ENCODE results near the gene SMAD3. TPM values are rescaled to one million over a fixed set of nuclear protein-coding genes. Genes with fewer than 3 reads are reported as not detected.

SMAD3 gene
- total RNA-seq, 1 donor from 2014 or later = 58.8 TPM

DNA sequence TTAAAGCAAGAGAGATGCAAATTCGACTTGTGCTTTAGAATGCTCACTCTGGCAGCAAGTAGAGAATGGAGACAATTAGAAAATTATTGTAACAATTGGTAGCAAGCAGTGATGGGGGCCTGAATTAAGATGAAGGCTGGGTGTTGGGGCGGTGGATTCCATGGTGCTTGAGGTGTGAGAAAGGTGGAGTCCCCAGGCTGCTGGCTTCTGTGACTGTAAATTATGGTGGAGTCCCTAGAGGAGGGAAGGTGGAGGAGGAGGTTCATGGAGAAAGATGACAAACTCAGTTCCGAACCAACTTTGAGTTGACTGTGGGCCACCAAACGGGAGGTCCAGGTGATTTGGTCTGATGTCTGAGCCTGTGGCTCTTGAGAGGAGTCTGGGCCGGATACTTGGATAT, 10.7 kb upstream of the SMAD3 start:
- no peak for DNase-seq (ENCODE audit: low spot score)
- intact Hi-C loops (cut with DNase I) = no loop called here
- no peak for ATAC-seq

DNA sequence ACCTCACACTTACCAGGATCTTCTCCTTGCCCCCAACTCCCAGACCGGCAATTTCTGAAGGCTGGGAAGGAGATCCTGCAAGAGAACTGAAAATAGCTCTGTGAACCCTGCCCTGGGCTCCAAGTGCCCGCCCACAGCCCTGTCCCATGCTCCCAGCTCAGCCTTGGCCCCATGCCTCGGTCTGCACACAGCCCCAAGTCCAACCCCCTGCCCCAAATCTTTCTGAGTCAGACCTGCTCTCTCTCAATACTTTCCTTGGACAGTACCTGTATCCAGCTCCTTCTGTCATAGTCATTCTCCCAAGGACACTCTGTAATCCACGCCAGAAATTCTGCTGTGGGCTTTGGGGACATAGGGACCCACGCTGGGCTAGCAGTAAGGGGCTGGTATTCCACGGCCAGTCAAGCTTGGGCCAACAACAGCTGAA, 6.3 kb upstream of the SMAD3 start:
- intact Hi-C loops (cut with DNase I) = no loop called here
- ATAC-seq = peak; percentile 65
- DNase-seq (ENCODE audit: low spot score) = no peak

DNA sequence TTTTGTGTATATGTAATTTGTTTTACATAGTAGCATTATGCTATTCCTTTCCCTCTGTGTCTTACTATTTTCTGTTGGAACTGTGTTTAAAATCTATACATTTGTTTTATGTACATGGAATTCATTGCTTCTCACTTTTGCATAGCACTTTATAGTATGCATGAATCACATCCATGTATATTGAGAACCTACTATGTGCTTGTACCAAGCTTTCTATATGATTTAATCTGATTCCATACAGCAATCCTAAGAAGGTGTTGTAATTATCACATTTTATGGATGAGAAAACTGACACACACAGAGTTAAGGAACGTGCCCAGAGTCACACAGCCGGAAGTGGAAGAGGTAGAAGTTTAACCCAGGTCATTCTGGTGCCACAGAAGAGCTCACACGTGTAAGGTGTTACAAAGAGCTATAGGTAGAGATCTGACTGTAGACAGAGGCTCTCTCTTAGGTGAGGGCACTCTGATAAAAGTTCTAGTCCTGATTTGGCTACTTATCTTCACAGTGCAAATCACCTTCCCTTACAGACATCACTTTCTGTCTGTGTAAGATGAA, 3.5 kb upstream of the SMAD3 start:
- intact Hi-C loops (cut with DNase I) = loop anchor here (10.0 kb wide), 1 partner anchor 73 kb away; no protein-coding TSS in a partner anchor
- DNase-seq (ENCODE audit: low spot score) (no peak), ATAC-seq (no peak)

DNA sequence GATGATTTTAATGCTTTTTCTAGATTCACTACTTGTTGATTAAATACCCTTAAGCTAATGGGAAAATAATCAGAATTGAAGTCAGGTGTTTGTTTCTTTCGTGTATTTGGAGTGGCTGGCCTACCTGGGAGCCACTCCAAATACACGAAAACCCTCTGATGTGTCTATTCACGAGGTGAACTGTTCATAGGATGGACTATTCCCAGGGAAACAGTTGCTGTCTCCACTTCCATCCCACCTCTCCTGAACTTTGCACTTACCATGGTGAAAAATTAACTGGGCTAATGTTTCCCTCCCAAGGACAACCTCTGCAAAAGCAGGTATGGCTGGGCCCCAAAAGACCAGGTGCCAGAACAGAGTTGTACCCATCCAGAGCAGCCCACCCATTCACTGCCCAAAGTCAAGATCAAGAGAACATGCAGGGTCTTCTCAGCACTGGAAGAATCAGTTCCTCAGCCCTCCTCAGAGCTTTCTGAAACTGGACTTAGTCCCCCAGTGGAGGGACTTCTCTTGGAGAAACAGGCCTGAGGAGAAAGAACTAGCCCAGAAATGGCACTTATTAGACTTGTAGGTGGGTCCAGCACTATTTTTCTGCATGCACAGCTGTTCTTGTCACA, 2.9 kb upstream of the SMAD3 start:
- intact Hi-C loops (cut with DNase I) = loop anchor here (10.0 kb wide), 1 partner anchor 72 kb away; no protein-coding TSS in a partner anchor
- ATAC-seq = no peak
- no peak for DNase-seq (ENCODE audit: low spot score)

DNA sequence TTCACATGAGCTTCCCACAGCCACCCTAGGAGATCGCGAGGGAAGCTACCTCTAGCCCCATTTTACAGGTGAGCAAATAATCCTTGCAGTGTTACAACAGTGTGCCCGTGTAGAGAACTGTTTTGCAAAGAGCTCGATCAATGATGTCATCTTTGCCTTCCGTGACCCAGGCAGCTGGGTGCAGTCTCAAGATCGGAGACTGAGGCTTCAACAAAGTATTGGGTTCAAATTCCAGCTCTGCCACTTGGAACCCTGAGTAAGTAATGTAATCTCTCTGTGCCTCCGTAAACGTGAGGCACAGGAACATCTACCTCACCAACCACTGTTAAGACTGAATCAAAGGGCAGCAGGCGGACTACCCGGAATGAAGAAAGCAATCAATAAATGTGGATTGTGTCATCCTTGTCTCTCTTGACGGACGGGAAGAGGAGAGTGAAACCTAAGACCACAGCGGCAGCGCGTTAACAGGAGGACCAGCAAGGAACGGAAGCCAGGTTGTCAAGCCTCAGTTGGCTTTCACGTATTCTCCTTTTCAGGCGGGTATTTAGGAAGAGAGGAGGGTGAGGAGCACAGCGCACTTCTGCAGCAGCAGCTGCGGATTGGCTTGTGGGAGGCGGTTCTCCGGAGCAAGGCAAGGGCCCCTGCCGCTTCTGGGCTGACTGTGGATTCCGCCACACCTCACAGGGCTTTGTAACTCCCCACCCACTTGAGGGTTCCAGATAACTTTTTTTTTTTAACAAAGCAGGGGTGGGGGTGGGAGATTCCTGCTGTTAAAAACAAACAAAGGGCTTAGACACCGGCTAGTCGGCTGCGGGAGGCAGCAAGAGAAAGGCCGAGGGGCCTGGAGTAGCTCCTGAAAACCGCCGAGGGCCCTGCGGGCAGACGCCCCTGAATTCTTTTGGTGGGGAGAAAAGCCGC, 1.5 kb upstream of the SMAD3 start:
- ATAC-seq (peak; percentile 22), DNase-seq (ENCODE audit: low spot score) (no peak)
- intact Hi-C loops (cut with DNase I) = loop anchor here (10.0 kb wide), 1 partner anchor 71 kb away; no protein-coding TSS in a partner anchor

DNA sequence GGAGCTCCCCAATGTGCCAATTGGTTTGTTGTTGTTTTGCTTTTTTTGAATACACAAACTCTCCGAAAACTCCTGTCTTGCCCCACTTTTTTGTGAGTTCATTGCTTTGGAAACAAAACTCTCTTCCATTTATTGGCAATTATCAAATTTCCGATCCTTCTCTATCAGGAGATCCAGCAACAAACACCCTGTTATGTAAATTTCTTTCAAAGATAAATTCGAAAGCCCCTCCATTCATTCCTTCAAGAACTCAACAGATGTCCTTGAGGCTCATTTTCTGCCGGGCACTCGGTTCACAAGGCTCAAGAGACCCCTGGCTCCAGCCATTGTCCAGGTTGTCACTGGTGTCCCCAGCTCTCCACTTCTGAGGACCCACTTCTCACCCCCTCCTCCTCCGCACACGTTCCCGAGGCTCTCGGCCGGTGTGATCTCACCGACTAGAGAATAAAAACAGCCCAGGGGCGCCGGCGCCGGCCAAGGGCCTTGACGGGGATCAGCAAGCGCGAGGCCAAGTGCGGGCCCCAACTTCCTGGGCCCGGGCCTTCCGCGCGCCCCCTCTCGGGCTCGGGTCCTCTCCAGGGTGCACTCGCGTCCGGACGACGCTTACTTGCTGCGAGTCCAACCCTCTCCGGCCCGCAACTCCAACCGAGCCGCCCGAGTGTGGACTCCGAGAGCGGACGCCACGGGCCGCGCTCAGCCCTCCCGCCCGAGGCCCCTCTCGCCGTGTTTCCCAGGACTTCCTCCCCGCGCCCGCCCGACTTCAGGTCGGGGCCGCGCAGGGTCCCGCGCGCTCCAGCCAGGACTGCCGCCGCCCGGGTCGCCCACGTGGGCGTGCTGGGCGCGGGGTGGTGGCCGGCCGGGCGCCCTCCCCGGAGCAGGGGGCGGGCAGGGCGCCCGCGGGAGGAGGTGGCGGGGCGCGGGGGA, 533 bp upstream of the SMAD3 start:
- DNase-seq (ENCODE audit: low spot score) = peak; percentile 83
- ATAC-seq = peak; percentile 23
- intact Hi-C loops (cut with DNase I) = loop anchor here (10.0 kb wide), 1 partner anchor 70 kb away; no protein-coding TSS in a partner anchor

DNA sequence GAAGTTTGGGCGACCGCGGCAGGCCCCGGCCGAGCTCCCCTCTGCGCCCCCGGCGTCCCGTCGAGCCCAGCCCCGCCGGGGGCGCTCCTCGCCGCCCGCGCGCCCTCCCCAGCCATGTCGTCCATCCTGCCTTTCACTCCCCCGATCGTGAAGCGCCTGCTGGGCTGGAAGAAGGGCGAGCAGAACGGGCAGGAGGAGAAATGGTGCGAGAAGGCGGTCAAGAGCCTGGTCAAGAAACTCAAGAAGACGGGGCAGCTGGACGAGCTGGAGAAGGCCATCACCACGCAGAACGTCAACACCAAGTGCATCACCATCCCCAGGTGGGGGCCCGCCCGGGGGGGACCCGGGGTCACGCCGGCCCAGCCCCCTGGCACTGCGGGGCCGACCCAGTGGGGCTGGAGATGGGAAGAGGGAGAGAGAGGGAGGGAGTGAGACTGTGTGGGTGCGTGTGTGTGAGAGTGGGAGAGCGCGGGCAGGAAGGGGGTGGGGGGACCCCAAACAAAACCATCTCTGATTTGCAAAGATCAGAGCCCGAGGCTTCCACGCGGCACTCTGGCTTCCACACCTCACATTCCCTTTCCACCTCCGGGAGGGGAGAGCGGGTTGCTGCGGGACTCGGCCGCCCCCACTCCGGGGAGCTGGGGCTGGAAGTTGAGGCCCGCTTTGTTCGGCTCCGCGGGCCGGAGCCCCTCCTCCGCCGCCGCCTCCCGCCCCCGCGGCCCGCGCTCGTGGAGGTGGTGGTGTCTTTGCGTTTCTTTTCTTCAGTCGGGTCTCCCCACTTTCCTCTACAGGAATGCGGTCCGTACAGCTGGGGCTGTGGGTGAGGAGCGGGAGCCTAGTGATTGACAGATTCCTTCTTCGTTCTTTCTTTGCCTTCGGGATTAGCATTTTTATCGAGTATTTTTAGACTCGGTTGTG, 898 bp downstream of the SMAD3 start:
- ATAC-seq = no peak
- intact Hi-C loops (cut with DNase I) = loop anchor here (10.0 kb wide), 1 partner anchor 69 kb away; no protein-coding TSS in a partner anchor
- DNase-seq (ENCODE audit: low spot score) = peak; percentile 65

DNA sequence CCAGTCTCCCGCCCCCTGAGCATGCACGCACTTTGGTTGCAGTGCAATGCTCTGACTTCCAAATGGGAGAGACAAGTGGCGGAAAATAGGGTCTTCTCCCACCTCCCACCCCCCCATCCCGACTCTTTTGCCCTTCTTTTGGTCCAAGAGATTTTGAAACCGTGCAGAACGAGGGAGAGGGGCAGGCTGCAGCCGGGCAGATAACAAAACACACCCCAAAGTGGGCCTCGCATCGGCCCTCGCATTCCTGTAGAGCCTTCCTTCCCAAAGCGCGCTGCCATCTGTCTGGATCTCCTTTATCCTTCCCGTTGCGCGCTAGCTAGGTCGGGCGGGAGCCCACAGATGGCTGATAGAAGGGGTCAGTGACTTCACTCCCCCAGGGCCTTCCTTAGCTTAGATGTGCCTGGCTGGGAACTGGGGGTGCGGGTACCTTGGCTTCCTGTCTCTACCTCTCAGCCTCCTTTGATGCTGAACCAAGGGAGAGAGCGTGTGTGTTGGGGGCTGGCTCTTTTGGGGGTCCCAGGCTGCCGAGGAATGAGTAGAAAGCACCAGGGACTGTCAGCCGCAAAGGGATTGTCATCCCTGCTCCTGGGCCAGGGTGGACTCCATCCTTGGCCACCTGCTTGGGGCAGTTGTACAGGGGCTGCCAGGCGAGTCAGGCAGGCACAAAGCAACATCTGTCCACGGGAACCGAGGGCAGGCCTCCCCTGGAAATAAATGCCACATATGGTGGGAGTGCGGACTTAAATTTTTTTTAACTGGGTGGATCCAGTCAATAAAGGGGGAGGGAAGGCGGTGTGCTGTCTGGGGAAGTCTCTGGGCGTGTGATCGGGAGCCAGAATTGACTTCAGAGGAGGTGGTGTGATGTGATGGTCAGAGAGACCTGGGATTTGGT, 1.8 kb downstream of the SMAD3 start:
- intact Hi-C loops (cut with DNase I) = loop anchor here (10.0 kb wide), 1 partner anchor 68 kb away; no protein-coding TSS in a partner anchor
- DNase-seq (ENCODE audit: low spot score) (no peak), ATAC-seq (peak; percentile 5)

DNA sequence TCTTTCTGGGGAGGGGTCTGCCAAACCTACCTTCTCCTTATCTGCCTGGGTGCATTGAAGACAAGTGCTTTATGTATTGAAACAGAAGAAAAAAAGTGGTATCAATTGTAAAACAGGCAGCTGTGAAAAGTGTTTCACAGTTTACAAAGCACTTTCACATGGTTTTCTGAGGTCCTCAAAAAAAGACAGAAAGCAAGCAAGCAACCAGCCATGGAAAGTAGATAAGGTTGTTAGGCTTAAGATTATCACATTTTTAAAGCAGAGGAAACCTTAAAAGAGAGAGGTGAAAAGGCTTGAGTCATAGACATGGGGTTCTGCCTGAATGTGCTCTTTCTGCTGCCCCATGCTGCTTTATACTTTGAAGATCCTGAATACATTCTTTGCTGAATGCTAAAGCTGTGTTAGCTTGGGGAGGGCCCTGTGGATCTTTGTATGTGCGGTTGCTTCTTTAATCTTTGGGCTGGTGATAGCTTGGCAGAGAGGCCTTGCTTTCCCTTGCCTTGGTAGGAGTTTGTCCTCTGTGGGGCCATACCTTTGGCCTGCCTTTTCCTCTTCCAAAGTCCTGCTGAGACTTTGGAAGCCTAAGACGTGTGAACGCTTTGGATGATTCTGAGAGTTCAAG, 2.6 kb downstream of the SMAD3 start:
- DNase-seq (ENCODE audit: low spot score) (no peak), ATAC-seq (no peak)
- intact Hi-C loops (cut with DNase I) = loop anchor here (10.0 kb wide), 1 partner anchor 67 kb away; no protein-coding TSS in a partner anchor

DNA sequence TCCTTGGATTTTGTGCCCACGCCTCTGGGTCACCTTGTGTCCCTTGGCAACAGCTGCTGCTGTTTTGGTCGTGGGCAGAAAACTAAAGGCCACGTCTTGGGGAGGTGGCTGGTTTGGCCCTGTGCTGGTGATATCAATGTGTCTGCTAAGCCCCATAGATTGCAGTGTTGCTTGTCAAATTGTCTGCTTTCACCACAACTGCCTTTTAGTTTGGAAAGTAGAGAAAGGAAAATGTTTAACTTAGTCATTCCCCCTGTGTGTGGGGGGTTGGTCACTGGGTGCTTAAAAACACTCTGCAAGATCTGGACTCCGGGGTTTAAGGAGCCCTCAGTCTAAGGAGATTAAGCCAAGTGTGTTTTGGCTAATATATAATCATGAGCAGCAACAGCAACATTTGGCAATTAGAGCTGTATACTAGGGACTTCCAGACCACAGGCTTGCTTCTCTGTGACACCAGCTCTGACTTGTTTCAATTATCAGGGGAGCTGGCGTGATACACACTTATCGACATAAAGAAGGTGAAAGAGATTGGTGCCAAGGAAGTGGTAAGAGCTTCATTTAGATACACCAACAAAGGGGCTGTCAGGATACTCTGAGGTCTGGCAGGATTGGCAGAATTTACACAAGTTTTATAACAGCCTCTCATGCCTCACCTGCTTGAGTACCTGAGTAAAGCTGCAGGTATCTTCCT, 3.5 kb downstream of the SMAD3 start:
- intact Hi-C loops (cut with DNase I) = loop anchor here (10.0 kb wide), 1 partner anchor 66 kb away; no protein-coding TSS in a partner anchor
- ATAC-seq (no peak), DNase-seq (ENCODE audit: low spot score) (no peak)

DNA sequence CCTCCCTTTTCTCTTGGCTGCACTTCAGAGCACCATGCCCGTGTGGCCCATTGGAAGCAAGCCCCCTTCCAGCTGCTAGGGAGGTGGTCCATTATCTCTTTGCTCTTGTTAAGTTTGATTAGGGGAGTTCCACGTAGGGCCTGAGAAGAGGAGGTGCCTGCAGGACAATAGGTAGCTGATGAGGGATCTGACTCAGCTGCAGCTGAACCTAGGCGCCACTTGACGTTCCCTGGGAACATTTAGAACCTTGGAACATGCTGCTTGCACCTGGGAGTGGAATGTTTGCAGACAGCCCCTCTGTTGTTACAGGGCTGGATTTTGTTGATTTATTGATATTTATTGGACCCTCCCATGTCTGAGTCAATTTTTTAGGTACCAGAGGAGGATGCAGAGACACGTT, 4.7 kb downstream of the SMAD3 start:
- ATAC-seq = no peak
- DNase-seq (ENCODE audit: low spot score) = no peak
- intact Hi-C loops (cut with DNase I) = no loop called here

DNA sequence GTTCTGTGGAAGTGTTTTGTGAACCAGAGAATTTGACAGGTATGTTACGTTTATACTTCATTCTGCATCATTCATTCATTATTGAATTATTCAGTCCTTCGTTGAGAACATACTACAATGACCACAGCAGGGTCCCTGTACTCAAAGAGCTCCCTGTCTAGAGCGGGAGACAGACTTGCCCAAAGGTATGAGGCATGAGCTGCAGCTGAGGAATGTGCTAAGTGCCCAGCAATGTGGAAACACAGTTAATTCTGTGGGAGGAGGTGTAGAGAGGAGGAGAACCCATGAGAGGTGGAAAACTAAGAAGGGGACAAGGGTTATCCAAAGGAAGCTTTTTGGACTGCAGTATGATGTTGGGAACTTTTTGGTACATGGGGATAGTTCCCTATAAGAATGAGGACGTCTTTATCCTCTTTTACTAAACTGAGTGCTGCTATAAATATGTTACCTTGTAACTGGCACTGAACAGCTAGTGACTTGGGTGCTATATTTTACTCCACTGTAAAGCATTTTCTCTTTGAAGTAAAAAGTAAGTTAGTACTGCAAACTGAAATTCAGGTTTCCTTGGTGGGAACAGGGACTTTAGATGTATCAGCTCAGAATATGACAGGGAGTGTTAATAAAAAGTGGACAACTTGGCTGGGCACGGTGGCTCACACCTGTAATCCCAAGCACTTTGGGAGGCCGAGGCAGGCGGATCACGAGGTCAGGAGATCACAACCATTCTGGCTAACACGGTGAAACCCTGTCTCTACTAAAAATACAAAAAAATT, 5.7 kb downstream of the SMAD3 start:
- intact Hi-C loops (cut with DNase I) = no loop called here
- no peak for ATAC-seq
- DNase-seq (ENCODE audit: low spot score) = no peak

DNA sequence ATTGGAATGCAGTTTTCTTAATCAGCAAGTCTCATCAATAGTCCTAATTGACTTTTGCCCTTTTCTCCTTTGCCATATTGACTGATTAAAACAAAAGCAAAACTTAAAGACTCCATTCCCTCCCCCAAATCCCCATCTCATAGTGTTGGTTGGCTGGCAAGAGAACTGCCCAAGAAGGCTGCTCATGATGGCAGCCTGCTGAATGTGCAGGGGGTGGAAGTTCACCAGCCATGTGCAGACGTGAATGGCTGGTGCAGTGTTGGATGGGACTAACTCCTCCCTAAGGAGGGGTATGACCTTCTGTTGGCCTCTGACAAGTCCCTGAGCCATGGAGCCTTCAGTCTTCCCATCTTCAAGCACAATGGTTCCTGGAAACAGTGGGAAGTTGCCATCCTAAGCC, 7.0 kb downstream of the SMAD3 start:
- intact Hi-C loops (cut with DNase I) = no loop called here
- ATAC-seq (no peak), DNase-seq (ENCODE audit: low spot score) (no peak)

DNA sequence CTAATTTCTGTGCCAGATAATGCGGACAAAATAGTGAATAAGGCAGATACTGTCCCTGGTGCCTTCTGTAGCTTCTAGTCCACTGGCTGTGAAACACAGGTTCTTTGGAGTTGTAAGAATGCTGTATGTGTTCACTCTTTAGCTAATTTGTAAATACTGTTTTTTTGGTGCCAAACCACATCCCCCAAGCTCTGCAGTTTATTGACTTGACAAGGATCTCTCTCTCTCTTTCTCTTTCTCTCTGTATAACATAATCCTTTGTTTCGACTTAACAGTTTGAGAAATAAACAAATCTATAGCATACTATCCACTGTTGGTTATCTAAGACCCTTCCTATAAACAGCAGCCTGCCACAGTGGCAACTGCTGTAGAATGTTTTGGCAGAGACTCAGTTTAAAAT, 7.6 kb downstream of the SMAD3 start:
- ATAC-seq = no peak
- intact Hi-C loops (cut with DNase I) = no loop called here
- no peak for DNase-seq (ENCODE audit: low spot score)

DNA sequence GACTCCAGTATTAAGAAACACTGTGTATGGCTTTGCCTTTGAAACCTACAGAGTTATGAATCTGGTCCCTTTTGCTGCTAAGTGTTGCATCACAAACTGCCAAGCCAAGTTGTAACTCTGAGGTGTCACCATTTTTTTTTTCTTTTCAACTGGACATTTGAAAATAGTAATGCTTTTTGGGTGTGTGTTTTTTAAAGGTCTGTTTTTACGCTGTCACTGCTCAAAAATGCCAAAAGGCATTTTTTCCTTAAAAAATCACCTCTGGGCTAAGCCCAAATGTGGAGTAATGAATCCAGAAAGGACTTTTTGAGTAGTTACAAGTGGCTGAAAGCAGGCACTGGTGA, 9.5 kb downstream of the SMAD3 start:
- no peak for ATAC-seq
- intact Hi-C loops (cut with DNase I) = no loop called here

More for the DNA sequence above, 9.5 kb downstream of the SMAD3 start:
- DNase-seq (ENCODE audit: low spot score) = no peak

Data from sciatic nerve (tissue), 2 donors.